HEK293 (cell line): ENCODE data around the gene DISC1.

Experiments
- CTCF ChIA-PET: fragments of 350-600 bp; formaldehyde crosslinking; extraction: SDS; loops from one replicate; lab custom pipeline; 2021; ENCODE audit warnings: antibody characterized with exemption; lab: Yijun Ruan, JAX
- POLR2A ChIA-PET: fragments of 300-600 bp; formaldehyde crosslinking; extraction: SDS; loops from one replicate; lab custom pipeline; 2020; ENCODE audit warnings: antibody characterized with exemption, inconsistent platforms; lab: Yijun Ruan, JAX
- H3K27ac ChIP-seq: fragments of 200-500 bp; sonication (Bioruptor generic); 2 replicates; pipeline ENCODE4 v1.5.1; 2014; ENCODE audit warnings: low read depth, low read length, control low read depth, inconsistent platforms; ENCODE audit errors: extremely low read depth
- H3K36me3 ChIP-seq, 2 experiments: fragments of 200-500 bp in 1 of 2; sonication (Bioruptor generic) in 1 of 2; 1 replicate in 1 of 2; 2 replicates in 1 of 2; pipeline ENCODE4 v1.5.1; 2014 to 2017; ENCODE audit warnings: inconsistent platforms in 2 of 2, low read length in 2 of 2; ENCODE audit not compliant: control insufficient read depth in 2 of 2, insufficient read depth in 1 of 2
- H3K4me1 ChIP-seq: fragments of 200-500 bp; sonication (Bioruptor generic); 2 replicates; pipeline ENCODE4 v1.5.1; 2014; ENCODE audit warnings: mild to moderate bottlenecking, low read length, inconsistent platforms; ENCODE audit not compliant: control insufficient read depth, insufficient read depth
- H3K4me3 ChIP-seq: 2 replicates; pipeline ENCODE4 v1.5.1; 2011; ENCODE audit warnings: low read depth, mild to moderate bottlenecking, control low read depth, low read length, moderate library complexity
- H3K9me3 ChIP-seq: fragments of 200-500 bp; sonication (Bioruptor generic); 2 replicates; pipeline ENCODE4 v1.5.1; 2014; ENCODE audit warnings: low read depth, low read length, inconsistent platforms; ENCODE audit not compliant: control insufficient read depth, insufficient read depth
- KLF1 ChIP-seq: fragments of 450-650 bp; formaldehyde crosslinking; IDR thresholded peaks from 2 replicates; pipeline ENCODE4 v1.5.1; 2016; ENCODE audit warnings: missing biosample characterization, missing genetic modification characterization
- KLF9 ChIP-seq: fragments of 450-650 bp; formaldehyde crosslinking; IDR thresholded peaks from 2 replicates; pipeline ENCODE4 v1.5.1; 2016; ENCODE audit warnings: missing biosample characterization, missing genetic modification characterization, low read depth
- OSR2 ChIP-seq: fragments of 450-650 bp; formaldehyde crosslinking; IDR thresholded peaks from 2 replicates; pipeline ENCODE4 v1.5.1; 2016; ENCODE audit warnings: missing biosample characterization, missing genetic modification characterization
- SP7 ChIP-seq: fragments of 450-650 bp; formaldehyde crosslinking; IDR thresholded peaks from 2 replicates; pipeline ENCODE4 v1.5.1; 2016; ENCODE audit warnings: missing biosample characterization, missing genetic modification characterization
- ZIC2 ChIP-seq: fragments of 450-650 bp; formaldehyde crosslinking; IDR thresholded peaks from 2 replicates; pipeline ENCODE4 v1.5.1; 2016; ENCODE audit warnings: missing biosample characterization, missing genetic modification characterization
- ZNF121 ChIP-seq: fragments of 450-650 bp; formaldehyde crosslinking; IDR thresholded peaks from 2 replicates; pipeline ENCODE4 v1.5.1; 2016; ENCODE audit warnings: missing biosample characterization, missing genetic modification characterization
- ZNF16 ChIP-seq: fragments of 450-650 bp; formaldehyde crosslinking; IDR thresholded peaks from 2 replicates; pipeline ENCODE4 v1.5.1; 2016; ENCODE audit warnings: low read depth, missing biosample characterization, missing genetic modification characterization
- ZNF169 ChIP-seq: fragments of 450-650 bp; formaldehyde crosslinking; IDR thresholded peaks from 2 replicates; pipeline ENCODE4 v1.5.1; 2016; ENCODE audit warnings: missing biosample characterization, missing genetic modification characterization
- ZNF513 ChIP-seq: fragments of 450-650 bp; IDR thresholded peaks from 2 replicates; pipeline ENCODE4 v1.5.1; 2018; ENCODE audit warnings: missing biosample characterization, missing genetic modification characterization
- ZNF518A ChIP-seq: fragments of 450-650 bp; formaldehyde crosslinking; conservative IDR thresholded peaks from 2 replicates; pipeline ENCODE4 v1.5.1; 2016; ENCODE audit warnings: low read depth, missing biosample characterization, missing genetic modification characterization
- ZNF544 ChIP-seq: fragments of 450-650 bp; formaldehyde crosslinking; IDR thresholded peaks from 2 replicates; pipeline ENCODE4 v1.5.0; 2017; ENCODE audit warnings: missing biosample characterization, missing genetic modification characterization
- ZNF621 ChIP-seq: fragments of 450-650 bp; formaldehyde crosslinking; IDR thresholded peaks from 2 replicates; pipeline ENCODE4 v1.5.1; 2017; ENCODE audit warnings: missing biosample characterization, missing genetic modification characterization
- ZNF776 ChIP-seq: fragments of 450-650 bp; formaldehyde crosslinking; IDR thresholded peaks from 2 replicates; pipeline ENCODE4 v1.5.0; 2017; ENCODE audit warnings: missing biosample characterization, missing genetic modification characterization, borderline replicate concordance
- TF ChIP-seq, protein P1 (sequence below): fragments of 450-650 bp; formaldehyde crosslinking; IDR thresholded peaks from 2 replicates; pipeline ENCODE4 v1.5.1; 2016; ENCODE audit warnings: missing biosample characterization, missing genetic modification characterization, borderline replicate concordance
- TF ChIP-seq, protein P2 (sequence below): fragments of 450-650 bp; formaldehyde crosslinking; IDR thresholded peaks from 2 replicates; pipeline ENCODE4 v1.5.1; 2016; ENCODE audit warnings: missing biosample characterization, missing genetic modification characterization, borderline replicate concordance

Gene DISC1

GRCh38 chr1:231965615-231966014, 339.0 kb downstream of the DISC1 start:
- H3K36me3 ChIP-seq: no peaks in the 10 kb centered on the region
- ChIA-PET POLR2A (no interaction called here), CTCF (interaction anchor here (1.3 kb wide), 1 partner anchor 31 kb away, joined by 4 read pairs; no protein-coding TSS in a partner anchor)
- no peak overlapping the region for H3K27ac ChIP-seq
- H3K4me3 ChIP-seq: no peak overlapping the region
- H3K4me1 ChIP-seq: no peaks in the 10 kb centered on the region
- TF ChIP-seq KLF1 (tag by site-specific recombination) (no peak), ZNF544 (tag by site-specific recombination) (no peak), ZNF121 (no peak)
- TF ChIP-seq, protein P1, sequence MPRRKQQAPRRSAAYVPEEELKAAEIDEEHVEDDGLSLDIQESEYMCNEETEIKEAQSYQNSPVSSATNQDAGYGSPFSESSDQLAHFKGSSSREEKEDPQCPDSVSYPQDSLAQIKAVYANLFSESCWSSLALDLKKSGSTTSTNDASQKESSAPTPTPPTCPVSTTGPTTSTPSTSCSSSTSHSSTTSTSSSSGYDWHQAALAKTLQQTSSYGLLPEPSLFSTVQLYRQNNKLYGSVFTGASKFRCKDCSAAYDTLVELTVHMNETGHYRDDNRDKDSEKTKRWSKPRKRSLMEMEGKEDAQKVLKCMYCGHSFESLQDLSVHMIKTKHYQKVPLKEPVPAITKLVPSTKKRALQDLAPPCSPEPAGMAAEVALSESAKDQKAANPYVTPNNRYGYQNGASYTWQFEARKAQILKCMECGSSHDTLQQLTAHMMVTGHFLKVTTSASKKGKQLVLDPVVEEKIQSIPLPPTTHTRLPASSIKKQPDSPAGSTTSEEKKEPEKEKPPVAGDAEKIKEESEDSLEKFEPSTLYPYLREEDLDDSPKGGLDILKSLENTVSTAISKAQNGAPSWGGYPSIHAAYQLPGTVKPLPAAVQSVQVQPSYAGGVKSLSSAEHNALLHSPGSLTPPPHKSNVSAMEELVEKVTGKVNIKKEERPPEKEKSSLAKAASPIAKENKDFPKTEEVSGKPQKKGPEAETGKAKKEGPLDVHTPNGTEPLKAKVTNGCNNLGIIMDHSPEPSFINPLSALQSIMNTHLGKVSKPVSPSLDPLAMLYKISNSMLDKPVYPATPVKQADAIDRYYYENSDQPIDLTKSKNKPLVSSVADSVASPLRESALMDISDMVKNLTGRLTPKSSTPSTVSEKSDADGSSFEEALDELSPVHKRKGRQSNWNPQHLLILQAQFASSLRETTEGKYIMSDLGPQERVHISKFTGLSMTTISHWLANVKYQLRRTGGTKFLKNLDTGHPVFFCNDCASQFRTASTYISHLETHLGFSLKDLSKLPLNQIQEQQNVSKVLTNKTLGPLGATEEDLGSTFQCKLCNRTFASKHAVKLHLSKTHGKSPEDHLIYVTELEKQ (tag by site-specific recombination): no peak
- no peaks in the 10 kb centered on the region for H3K9me3 ChIP-seq

- TF ChIP-seq ZNF776 (tag by site-specific recombination) (no peak), ZIC2 (tag by site-specific recombination) (no peak), ZNF513 (tag by site-specific recombination) (no peak), ZNF518A (tag by site-specific recombination) (no peak), ZNF16 (tag by site-specific recombination) (no peak), ZNF621 (tag by site-specific recombination) (no peak), SP7 (tag by site-specific recombination) (no peak)
- Histone ChIP-seq H3K27ac (no peak overlapping the region), H3K9me3 (no peaks in the 10 kb centered on the region), H3K4me3 (no peak overlapping the region), H3K36me3 (no peaks in the 10 kb centered on the region), H3K4me1 (peaks cover 6% of the 10 kb centered on the region; the same call in 1 of the 2 replicates)
- POLR2A ChIA-PET: no interaction called here
- CTCF ChIA-PET: interaction anchor here (0.6 to 1.7 kb wide), 3 partner anchors 32 to 53 kb away, joined by 3 to 7 read pairs (median 4); no protein-coding TSS in a partner anchor
These were observed 340.4 kb downstream of the DISC1 start for GRCh38 chr1:231966983-231967382.

- ChIA-PET CTCF (interaction anchor here (0.6 to 1.1 kb wide), 5 partner anchors 12 to 188 kb away, joined by 3 read pairs; no protein-coding TSS in a partner anchor), POLR2A (no interaction called here)
- H3K27ac ChIP-seq: no peak overlapping the region
- peaks cover 10% of the 10 kb centered on the region; the same call in 1 of the 2 replicates for H3K4me1 ChIP-seq
- H3K36me3 ChIP-seq: no peaks in the 10 kb centered on the region
- H3K9me3 ChIP-seq: no peaks in the 10 kb centered on the region
- H3K4me3 ChIP-seq: no peak overlapping the region
- TF ChIP-seq KLF9 (tag by site-specific recombination) (no peak), OSR2 (tag by site-specific recombination) (0 out of 2 replicates have a peak, but pooled peaks have one; percentile 22), ZNF169 (no peak), SP7 (tag by site-specific recombination) (0 out of 2 replicates have a peak, but pooled peaks have one; percentile 21)
- TF ChIP-seq, protein P2, sequence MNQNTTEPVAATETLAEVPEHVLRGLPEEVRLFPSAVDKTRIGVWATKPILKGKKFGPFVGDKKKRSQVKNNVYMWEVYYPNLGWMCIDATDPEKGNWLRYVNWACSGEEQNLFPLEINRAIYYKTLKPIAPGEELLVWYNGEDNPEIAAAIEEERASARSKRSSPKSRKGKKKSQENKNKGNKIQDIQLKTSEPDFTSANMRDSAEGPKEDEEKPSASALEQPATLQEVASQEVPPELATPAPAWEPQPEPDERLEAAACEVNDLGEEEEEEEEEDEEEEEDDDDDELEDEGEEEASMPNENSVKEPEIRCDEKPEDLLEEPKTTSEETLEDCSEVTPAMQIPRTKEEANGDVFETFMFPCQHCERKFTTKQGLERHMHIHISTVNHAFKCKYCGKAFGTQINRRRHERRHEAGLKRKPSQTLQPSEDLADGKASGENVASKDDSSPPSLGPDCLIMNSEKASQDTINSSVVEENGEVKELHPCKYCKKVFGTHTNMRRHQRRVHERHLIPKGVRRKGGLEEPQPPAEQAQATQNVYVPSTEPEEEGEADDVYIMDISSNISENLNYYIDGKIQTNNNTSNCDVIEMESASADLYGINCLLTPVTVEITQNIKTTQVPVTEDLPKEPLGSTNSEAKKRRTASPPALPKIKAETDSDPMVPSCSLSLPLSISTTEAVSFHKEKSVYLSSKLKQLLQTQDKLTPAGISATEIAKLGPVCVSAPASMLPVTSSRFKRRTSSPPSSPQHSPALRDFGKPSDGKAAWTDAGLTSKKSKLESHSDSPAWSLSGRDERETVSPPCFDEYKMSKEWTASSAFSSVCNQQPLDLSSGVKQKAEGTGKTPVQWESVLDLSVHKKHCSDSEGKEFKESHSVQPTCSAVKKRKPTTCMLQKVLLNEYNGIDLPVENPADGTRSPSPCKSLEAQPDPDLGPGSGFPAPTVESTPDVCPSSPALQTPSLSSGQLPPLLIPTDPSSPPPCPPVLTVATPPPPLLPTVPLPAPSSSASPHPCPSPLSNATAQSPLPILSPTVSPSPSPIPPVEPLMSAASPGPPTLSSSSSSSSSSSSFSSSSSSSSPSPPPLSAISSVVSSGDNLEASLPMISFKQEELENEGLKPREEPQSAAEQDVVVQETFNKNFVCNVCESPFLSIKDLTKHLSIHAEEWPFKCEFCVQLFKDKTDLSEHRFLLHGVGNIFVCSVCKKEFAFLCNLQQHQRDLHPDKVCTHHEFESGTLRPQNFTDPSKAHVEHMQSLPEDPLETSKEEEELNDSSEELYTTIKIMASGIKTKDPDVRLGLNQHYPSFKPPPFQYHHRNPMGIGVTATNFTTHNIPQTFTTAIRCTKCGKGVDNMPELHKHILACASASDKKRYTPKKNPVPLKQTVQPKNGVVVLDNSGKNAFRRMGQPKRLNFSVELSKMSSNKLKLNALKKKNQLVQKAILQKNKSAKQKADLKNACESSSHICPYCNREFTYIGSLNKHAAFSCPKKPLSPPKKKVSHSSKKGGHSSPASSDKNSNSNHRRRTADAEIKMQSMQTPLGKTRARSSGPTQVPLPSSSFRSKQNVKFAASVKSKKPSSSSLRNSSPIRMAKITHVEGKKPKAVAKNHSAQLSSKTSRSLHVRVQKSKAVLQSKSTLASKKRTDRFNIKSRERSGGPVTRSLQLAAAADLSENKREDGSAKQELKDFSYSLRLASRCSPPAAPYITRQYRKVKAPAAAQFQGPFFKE (tag by site-specific recombination): no peak
These were observed 342.5 kb downstream of the DISC1 start for GRCh38 chr1:231969076-231969475.
